Duodenal mucosa (tissue), 2 donors: ENCODE results near the gene MRPL37.

Source experiments
- H3K27ac ChIP-seq: one replicate; pipeline ENCODE4 v1.7.0; 2013; ENCODE audit warnings: low read depth, low read length
- H3K27me3 ChIP-seq, 2 donors: one replicate each; pipeline ENCODE4 v1.7.0; 2013; ENCODE audit warnings: low read length in 2 of 2, control low read depth in 1 of 2; ENCODE audit not compliant: insufficient read depth in 2 of 2, control insufficient read depth in 1 of 2
- H3K36me3 ChIP-seq, 2 donors: one replicate each; pipeline ENCODE4 v1.7.0; 2013; ENCODE audit warnings: low read length in 2 of 2, control low read depth in 1 of 2; ENCODE audit not compliant: insufficient read depth in 2 of 2, control insufficient read depth in 1 of 2
- H3K4me1 ChIP-seq, 2 donors: one replicate each; pipeline ENCODE4 v1.7.0; 2013; ENCODE audit warnings: low read length in 2 of 2, control low read depth in 1 of 2; ENCODE audit not compliant: insufficient read depth in 2 of 2, control insufficient read depth in 1 of 2
- H3K4me3 ChIP-seq, 2 donors: one replicate each; pipeline ENCODE4 v1.7.0; 2013; ENCODE audit warnings: low read length in 2 of 2, low read depth in 1 of 2
- H3K9ac ChIP-seq, 2 donors: one replicate each; pipeline ENCODE4 v1.7.0; 2013; ENCODE audit warnings: low read length in 2 of 2, low read depth in 1 of 2
- H3K9me3 ChIP-seq, 2 donors: one replicate each; pipeline ENCODE4 v1.7.0; 2013; ENCODE audit warnings: low read length in 2 of 2, control low read depth in 1 of 2; ENCODE audit not compliant: control insufficient read depth in 1 of 2

Gene MRPL37

GRCh38 chr1:54238353-54239034 is 38.5 kb downstream of the MRPL37 start:
- H3K4me1 ChIP-seq, result no peaks in the 10 kb centered on the region
- no peak overlapping the region for H3K4me3 ChIP-seq
- peaks cover 23 to 55% of the 10 kb centered on the region in 2 donors for H3K36me3 ChIP-seq
- H3K9me3 ChIP-seq, result no peaks in the 10 kb centered on the region
- no peaks in the 10 kb centered on the region for H3K27me3 ChIP-seq
- no peak overlapping the region for H3K27ac ChIP-seq
- H3K9ac ChIP-seq, result no peak overlapping the region

- Histone ChIP-seq H3K9me3 (no peaks in the 10 kb centered on the region), H3K9ac (no peak overlapping the region), H3K27me3 (no peaks in the 10 kb centered on the region), H3K36me3 (peaks cover 23 to 56% of the 10 kb centered on the region in 2 donors), H3K27ac (no peak overlapping the region), H3K4me3 (no peak overlapping the region), H3K4me1 (no peaks in the 10 kb centered on the region)
These were observed 39.0 kb downstream of the MRPL37 start for GRCh38 chr1:54239035-54239383.

- no peak overlapping the region for H3K9ac ChIP-seq
- H3K4me1 ChIP-seq, result no peaks in the 10 kb centered on the region
- no peak overlapping the region for H3K27ac ChIP-seq
- no peaks in the 10 kb centered on the region for H3K27me3 ChIP-seq
- H3K4me3 ChIP-seq, result no peak overlapping the region
- H3K36me3 ChIP-seq, result peaks cover 23 to 59% of the 10 kb centered on the region in 2 donors
- no peaks in the 10 kb centered on the region for H3K9me3 ChIP-seq
These were observed 39.7 kb downstream of the MRPL37 start for GRCh38 chr1:54239631-54240031.

GRCh38 chr1:54240741-54241335 is 40.9 kb downstream of the MRPL37 start:
- Histone ChIP-seq H3K4me3 (no peak overlapping the region), H3K9me3 (no peaks in the 10 kb centered on the region), H3K27ac (no peak overlapping the region), H3K9ac (no peak overlapping the region), H3K4me1 (no peaks in the 10 kb centered on the region), H3K36me3 (peaks cover 23 to 65% of the 10 kb centered on the region in 2 donors), H3K27me3 (no peaks in the 10 kb centered on the region)

GRCh38 chr1:54241364-54241763 is 41.4 kb downstream of the MRPL37 start:
- Histone ChIP-seq H3K4me1 (no peaks in the 10 kb centered on the region), H3K27ac (no peak overlapping the region), H3K36me3 (peaks cover 23 to 68% of the 10 kb centered on the region in 2 donors), H3K9me3 (no peaks in the 10 kb centered on the region), H3K4me3 (no peak overlapping the region), H3K9ac (no peak overlapping the region), H3K27me3 (no peaks in the 10 kb centered on the region)

- Histone ChIP-seq H3K36me3 (peaks cover 11 to 63% of the 10 kb centered on the region in 2 donors), H3K9me3 (no peaks in the 10 kb centered on the region), H3K4me1 (no peaks in the 10 kb centered on the region), H3K27me3 (no peaks in the 10 kb centered on the region), H3K9ac (no peak overlapping the region), H3K27ac (no peak overlapping the region), H3K4me3 (no peak overlapping the region)
These were observed 43.1 kb downstream of the MRPL37 start for GRCh38 chr1:54243022-54243421.

- Histone ChIP-seq H3K4me3 (no peak overlapping the region), H3K9me3 (no peaks in the 10 kb centered on the region), H3K27me3 (no peaks in the 10 kb centered on the region), H3K9ac (no peak overlapping the region), H3K27ac (no peak overlapping the region), H3K4me1 (no peaks in the 10 kb centered on the region), H3K36me3 (peaks cover 8 to 61% of the 10 kb centered on the region in 2 donors)
These were observed 44.7 kb downstream of the MRPL37 start for GRCh38 chr1:54244655-54245054.

- no peaks in the 10 kb centered on the region for H3K4me1 ChIP-seq
- H3K27ac ChIP-seq, result no peak overlapping the region
- H3K36me3 ChIP-seq, result peaks cover 6 to 63% of the 10 kb centered on the region in 2 donors
- H3K4me3 ChIP-seq, result no peak overlapping the region
- no peaks in the 10 kb centered on the region for H3K9me3 ChIP-seq
- no peak overlapping the region for H3K9ac ChIP-seq
- H3K27me3 ChIP-seq, result no peaks in the 10 kb centered on the region
These were observed 45.5 kb downstream of the MRPL37 start for GRCh38 chr1:54245501-54245900.

GRCh38 chr1:54246116-54246721 is 46.3 kb downstream of the MRPL37 start:
- Histone ChIP-seq H3K4me3 (no peak overlapping the region), H3K9ac (no peak overlapping the region), H3K27me3 (no peaks in the 10 kb centered on the region), H3K36me3 (peaks cover 9 to 62% of the 10 kb centered on the region in 2 donors), H3K27ac (no peak overlapping the region), H3K4me1 (no peaks in the 10 kb centered on the region), H3K9me3 (no peaks in the 10 kb centered on the region)

GRCh38 chr1:54247863-54248515 is 48.0 kb downstream of the MRPL37 start:
- Histone ChIP-seq H3K9me3 (no peaks in the 10 kb centered on the region), H3K36me3 (peaks cover 8 to 52% of the 10 kb centered on the region in 2 donors), H3K27me3 (no peaks in the 10 kb centered on the region), H3K4me3 (no peak overlapping the region), H3K4me1 (no peaks in the 10 kb centered on the region), H3K27ac (no peak overlapping the region), H3K9ac (no peak overlapping the region)
